HG02642 (cell line): ENCODE measurements around the gene VARS2.
"Not testable (repeated sequence)": the region's sequence is repeated elsewhere in the genome, so short reads cannot be mapped to it uniquely, and the experiment has no call there.

ENCODE experiments used
- ATAC-seq: cut with Tn5 transposase; IDR thresholded peaks from one replicate; pipeline ENCODE4 v1.9.1; 2021; ENCODE audit warnings: mild to moderate bottlenecking; ENCODE audit not compliant: unreplicated experiment, poor library complexity

Gene VARS2

GRCh38 chr6:30914076-30914853 is at the start of gene VARS2:
VARS2 (plus strand) TSS chr6:30914238; CDS start chr6:30914837, 599 bp downstream.
- peak; percentile 87 for ATAC-seq

DNA sequence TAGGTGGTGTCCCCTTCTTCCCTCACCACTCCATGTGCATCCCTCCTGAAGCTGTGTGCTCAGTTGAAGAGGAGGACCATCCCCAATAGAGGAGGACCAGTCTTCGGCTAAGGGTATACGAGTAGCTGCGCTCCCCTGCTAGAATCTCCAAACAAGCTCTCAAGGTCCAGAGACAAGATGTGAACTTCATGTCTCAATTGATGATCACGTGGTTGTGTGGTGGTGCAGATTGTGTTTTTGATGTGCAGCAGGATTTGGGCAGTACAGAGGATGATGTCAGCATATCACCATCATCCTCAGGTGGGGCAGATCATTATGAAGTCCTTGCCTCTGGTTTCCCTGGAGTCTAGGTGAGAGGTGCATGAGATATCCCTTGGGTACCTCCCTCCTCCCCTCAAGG is 49.7 kb upstream of the VARS2 start:
- ATAC-seq, result no peak

- not testable (repeated sequence) for ATAC-seq
Measured at GRCh38 chr6:30869241-30869749, 44.7 kb upstream of the VARS2 start.

- ATAC-seq, result no peak
Measured at GRCh38 chr6:30870546-30870945, 43.5 kb upstream of the VARS2 start.

DNA sequence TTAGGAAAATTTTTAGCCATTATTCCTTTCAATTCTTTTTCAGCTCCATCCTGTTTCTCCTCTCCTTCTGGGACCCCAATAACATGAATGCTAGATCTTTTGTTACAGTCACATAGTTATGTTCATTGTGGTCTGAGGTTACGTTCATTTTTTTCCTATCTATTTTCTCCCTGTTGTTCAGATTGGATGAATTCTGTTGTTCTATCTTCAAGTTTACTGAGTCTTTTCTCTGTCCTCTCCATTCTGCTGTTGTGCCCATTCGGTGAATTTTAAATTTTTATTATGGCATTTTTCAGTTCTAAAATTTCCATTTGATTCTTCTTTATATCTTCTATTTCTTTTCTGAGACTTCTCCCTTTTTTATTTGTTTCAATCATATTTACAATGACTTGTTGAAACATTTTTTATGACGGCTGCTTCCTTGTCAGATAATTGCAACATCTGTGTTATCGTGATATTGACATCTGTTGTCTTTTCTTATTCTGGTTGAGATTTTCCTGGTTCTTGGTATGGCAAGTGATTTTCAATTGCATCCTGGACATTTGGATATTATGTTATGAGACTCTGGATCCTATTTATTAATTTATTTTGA is 42.4 kb upstream of the VARS2 start:
- ATAC-seq, result no peak

GRCh38 chr6:30873137-30873640 is 40.8 kb upstream of the VARS2 start:
- no peak for ATAC-seq

- ATAC-seq, result not testable (repeated sequence)
Measured at GRCh38 chr6:30873795-30874194, 40.2 kb upstream of the VARS2 start.

DNA sequence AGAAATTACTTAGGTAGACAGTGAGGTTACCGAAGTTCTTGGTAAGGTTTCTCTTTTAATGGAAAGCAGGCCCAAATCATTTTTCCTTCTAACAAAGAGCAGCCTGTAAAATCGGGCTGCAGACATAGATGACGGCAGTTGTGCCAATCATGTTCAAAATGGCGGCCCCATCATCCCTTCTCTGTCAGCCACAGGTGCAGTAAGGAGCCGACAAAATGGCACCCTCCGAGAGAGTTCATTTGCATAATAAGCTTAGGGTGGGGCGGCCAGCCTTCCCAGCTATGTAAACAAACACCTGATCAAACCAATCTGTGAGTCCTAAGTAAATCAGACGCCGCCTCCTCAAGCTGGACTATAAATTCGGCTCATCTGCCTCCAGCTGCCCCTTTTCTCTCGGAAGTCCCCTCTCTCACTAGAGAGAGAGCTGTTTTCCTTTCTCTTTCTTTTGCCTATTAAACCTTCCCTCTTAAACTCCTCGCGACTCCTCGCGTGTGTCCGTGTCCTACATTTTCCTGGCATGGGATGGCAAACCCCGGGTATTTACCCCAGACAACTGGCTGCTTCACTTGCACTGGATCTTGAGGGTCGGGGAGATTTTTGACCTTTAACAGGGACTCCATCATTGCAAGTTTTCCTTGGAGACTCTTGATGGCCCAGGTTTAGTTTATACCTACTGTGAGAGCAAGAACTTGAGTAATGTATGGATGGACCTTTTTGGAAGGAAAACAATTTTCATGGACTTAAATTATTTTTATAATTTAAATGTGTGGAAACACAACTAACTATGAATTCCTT is 38.6 kb upstream of the VARS2 start:
- no peak for ATAC-seq

GRCh38 chr6:30876039-30876730 is 37.9 kb upstream of the VARS2 start:
- no peak for ATAC-seq

GRCh38 chr6:30877419-30878262 is 36.4 kb upstream of the VARS2 start:
- no peak for ATAC-seq

- no peak for ATAC-seq
Measured at GRCh38 chr6:30879684-30880427, 34.2 kb upstream of the VARS2 start.

DNA sequence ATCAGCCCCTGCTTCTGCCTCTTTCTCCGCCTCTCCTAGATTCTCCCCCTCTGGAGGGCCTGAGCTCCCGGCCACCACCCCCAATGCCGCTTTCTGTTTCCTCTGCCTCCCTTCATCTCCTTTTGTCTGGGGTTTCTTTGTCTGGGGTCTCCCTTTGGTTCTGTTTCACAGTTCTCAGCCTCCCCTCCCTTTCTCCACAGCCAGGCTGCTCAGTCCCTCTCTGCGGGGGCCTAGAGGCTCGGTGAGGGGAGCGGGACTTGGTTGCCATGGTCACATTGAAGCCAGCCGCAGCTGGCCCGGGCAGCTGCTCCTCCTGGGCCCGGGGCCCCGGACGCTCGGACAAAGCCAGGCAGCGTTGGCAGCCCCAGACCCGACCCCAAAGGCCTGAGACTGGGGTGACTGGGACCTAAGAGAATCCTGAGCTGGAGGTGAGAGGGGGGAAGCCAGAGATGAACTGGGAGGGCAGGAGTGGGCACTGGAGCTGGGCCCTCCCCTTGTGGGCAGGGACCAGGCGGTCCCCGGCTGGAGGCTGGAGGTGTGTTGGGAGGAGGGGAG is 33.3 kb upstream of the VARS2 start:
- ATAC-seq, result no peak

DNA sequence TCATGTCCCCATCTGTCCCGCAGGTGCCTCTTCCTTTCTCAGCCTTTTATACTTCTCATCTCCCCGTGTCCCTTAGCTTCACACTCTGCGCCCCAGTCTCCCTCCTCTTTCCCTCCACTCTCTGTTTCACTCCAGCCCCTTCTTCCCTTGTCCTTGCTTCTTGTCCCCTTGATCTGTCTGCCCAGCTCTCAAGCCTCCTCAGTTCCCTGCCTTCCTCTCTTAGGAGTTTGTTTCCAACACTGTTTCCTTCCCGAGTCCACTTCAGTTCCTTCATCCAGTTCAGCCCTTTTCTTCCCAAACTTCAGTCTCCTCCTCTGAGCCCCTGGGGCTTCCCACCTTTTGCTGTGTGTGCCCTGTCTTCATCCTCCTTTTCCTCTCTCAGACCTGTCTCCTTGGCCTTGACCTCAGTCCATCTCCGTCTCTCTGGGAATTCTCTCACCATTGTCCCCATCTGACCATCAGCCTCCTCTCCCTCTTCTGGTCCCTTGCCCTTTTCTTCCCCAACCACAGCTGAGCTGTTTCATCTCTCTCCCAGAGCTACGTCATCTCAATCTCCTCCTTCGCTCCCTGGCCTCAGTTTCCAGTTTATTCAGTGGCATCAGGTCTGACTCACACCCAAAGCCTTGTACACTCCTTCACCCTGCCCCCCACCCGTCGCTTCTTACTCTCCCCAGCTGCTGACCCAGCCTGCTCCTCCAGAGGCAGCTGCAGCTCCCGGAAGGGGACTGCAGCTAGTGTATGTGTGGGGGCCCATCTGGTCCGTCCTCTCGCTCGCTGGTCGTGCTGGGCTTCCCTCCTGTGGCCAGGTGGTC is 32.4 kb upstream of the VARS2 start:
- ATAC-seq, result no peak

DNA sequence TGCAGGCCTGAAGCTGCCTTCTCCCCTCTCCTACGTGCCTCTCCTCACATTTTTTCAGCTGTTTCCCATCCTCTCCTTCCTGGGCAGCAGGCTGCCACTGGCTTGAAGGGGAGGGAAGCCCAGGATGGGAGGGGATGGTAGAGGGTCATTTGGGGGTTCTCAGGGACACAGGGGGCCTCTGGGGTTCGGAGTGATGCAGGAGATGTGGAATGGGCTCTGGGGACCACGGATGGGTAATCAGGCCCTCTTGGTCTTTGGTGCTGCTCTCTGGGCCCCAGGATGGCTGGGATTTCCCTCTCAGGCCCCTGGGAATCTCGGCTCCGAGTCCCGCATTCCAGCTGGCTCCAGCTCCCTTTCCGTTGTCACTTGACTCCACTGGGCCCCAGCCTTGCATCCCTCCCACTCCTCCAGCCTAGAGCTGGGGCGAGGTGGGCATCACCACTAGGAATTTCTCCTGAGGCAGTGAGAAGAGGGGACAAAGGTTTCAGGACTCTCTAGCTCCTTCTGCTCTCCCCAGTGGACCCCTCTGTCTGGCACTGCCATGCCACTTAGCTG is 31.8 kb upstream of the VARS2 start:
- ATAC-seq, result no peak

DNA sequence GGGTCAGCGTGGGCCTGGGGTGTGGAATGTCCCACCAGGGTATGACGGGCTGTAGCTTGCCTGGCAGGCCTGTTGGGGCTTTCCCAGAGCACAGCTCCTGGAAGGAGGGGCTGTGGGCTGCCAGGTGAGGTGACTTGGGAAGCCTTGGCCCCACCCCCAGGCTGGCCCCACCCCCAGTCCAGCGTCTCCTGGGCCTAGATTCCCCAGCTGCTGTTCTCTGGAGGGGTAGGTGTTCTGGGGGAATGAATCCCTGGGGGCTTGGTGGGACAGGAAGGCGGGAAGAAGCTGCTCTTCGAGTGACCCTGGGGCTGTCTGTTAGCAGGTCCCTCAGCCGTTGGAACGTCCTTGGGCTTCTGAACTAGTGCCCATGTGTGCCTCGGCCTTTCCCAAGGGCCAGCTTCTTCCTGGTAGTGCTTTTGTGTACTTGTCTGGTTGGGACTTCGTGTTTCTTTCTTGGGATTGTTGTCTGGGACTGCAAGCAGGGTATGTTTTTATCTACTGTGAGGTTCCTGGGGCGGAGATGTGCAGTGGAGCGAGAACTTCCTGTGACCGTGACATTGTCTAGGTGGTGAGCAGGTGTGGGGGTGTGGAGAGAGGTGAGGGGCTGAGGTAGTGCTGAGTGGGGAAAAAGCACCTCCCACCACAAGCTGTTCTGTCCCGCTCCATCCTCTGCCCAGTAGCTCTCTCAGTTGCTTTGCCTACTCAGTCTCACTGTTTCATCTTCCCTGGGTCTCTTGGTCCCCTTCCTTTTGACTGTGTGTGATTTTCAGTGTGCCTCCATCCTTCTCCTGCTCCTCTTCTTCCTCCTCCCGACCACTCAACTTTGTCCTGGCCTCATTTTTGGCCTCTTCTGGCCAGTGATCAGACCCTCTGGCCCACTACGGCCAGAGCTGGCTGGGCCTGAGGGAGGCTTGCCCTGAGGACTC is 31.0 kb upstream of the VARS2 start:
- ATAC-seq, result no peak
